GM21423 (cell line): Measurements from ENCODE around the gene ACTN1.

Experiments
- ATAC-seq: cut with Tn5 transposase; IDR thresholded peaks from one replicate; pipeline ENCODE4 v1.9.1; 2021; ENCODE audit warnings: mild to moderate bottlenecking, moderate library complexity; ENCODE audit not compliant: unreplicated experiment

ACTN1 gene

GRCh38 chr14:68937471-68938270, 41.4 kb downstream of the ACTN1 start:
- no peak for ATAC-seq

GRCh38 chr14:68936980-68937379, 42.1 kb downstream of the ACTN1 start:
- ATAC-seq = no peak

GRCh38 chr14:68936476-68936875, 42.6 kb downstream of the ACTN1 start:
- ATAC-seq = no peak

- no peak for ATAC-seq
Observed at GRCh38 chr14:68935761-68936214, 43.3 kb downstream of the ACTN1 start.

GRCh38 chr14:68934066-68934465, 45.0 kb downstream of the ACTN1 start:
- no peak for ATAC-seq

GRCh38 chr14:68932686-68933085, 46.4 kb downstream of the ACTN1 start:
- ATAC-seq = no peak

GRCh38 chr14:68932231-68932630, 46.9 kb downstream of the ACTN1 start:
- no peak for ATAC-seq

- no peak for ATAC-seq
Observed at GRCh38 chr14:68931474-68932051, 47.5 kb downstream of the ACTN1 start.

- ATAC-seq = no peak
Observed at GRCh38 chr14:68931063-68931462, 48.0 kb downstream of the ACTN1 start.

GRCh38 chr14:68929623-68930307, 49.3 kb downstream of the ACTN1 start:
- no peak for ATAC-seq

- ATAC-seq = no peak
Observed at GRCh38 chr14:68928770-68929550, 50.1 kb downstream of the ACTN1 start.

- no peak for ATAC-seq
Observed at GRCh38 chr14:68927956-68928675, 51.0 kb downstream of the ACTN1 start.

GRCh38 chr14:68927089-68927488, 52.0 kb downstream of the ACTN1 start:
- ATAC-seq = no peak

GRCh38 chr14:68926236-68926635, 52.9 kb downstream of the ACTN1 start:
- no peak for ATAC-seq

- ATAC-seq = no peak
Observed at GRCh38 chr14:68925373-68925772, 53.7 kb downstream of the ACTN1 start.

- no peak for ATAC-seq
Observed at GRCh38 chr14:68924186-68925158, 54.6 kb downstream of the ACTN1 start.

- no peak for ATAC-seq
Observed at GRCh38 chr14:68922886-68923285, 56.2 kb downstream of the ACTN1 start.

GRCh38 chr14:68922201-68922621, 56.9 kb downstream of the ACTN1 start:
- ATAC-seq = no peak

- ATAC-seq = no peak
Observed at GRCh38 chr14:68921666-68922065, 57.4 kb downstream of the ACTN1 start.
